H1 (cell line): ENCODE data around the gene VPS41. TPM values are rescaled to one million over a fixed set of nuclear protein-coding genes. Genes with fewer than 3 reads are reported as not detected.

Experiments used
- CTCF ChIA-PET: fragments of 300-600 bp; sonication (Branson Sonifier 250); formaldehyde crosslinking; loops from one replicate; lab custom pipeline; 2021; ENCODE audit not compliant: partially characterized antibody; lab: Charles Lee
- POLR2A ChIA-PET: fragments of 300-600 bp; sonication (Branson Sonifier 250); formaldehyde crosslinking; loops from one replicate; lab custom pipeline; 2021; ENCODE audit warnings: inconsistent platforms; ENCODE audit not compliant: partially characterized antibody; lab: Charles Lee
- DNase-seq, 2 experiments: peaks; one replicate each; pipeline versions ENCODE4 v3.0.0 to v3.0.0-alpha.2; 2010 to 2022; ENCODE audit warnings: low spot score in 2 of 2, low read depth in 1 of 2, mixed read lengths in 1 of 2
- FAIRE-seq: peaks from 2 replicates; lab custom pipeline; 2011; peaks lifted over from hg19 to GRCh38; lab: Jason Lieb, UNC
- H2AFZ ChIP-seq: 2 replicates; pipeline ENCODE4 v1.8.1; 2012; ENCODE audit warnings: low read length, inconsistent platforms
- H2AK5ac ChIP-seq: 2 replicates; pipeline ENCODE4 v1.6.1; 2013; ENCODE audit warnings: low read depth, low read length
- H2BK120ac ChIP-seq: replicated peaks from 2 replicates; pipeline ENCODE3; 2013; ENCODE audit warnings: low read depth, low read length, inconsistent platforms
- H2BK12ac ChIP-seq: 2 replicates; pipeline ENCODE4 v1.6.1; 2013; ENCODE audit warnings: low read depth, low read length
- H2BK15ac ChIP-seq: 2 replicates; pipeline ENCODE4 v1.6.1; 2013; ENCODE audit warnings: low read length
- H2BK20ac ChIP-seq: 2 replicates; pipeline ENCODE4 v1.6.1; 2013; ENCODE audit warnings: low read length
- H2BK5ac ChIP-seq: 2 replicates; pipeline ENCODE4 v1.6.1; 2013; ENCODE audit warnings: low read depth, low read length
- H3K14ac ChIP-seq: 2 replicates; pipeline ENCODE4 v1.6.1; 2013; ENCODE audit warnings: inconsistent platforms; ENCODE audit not compliant: insufficient read length
- H3K18ac ChIP-seq: 2 replicates; pipeline ENCODE4 v1.6.1; 2013; ENCODE audit warnings: low read length; ENCODE audit errors: extremely low read depth
- H3K23ac ChIP-seq: 2 replicates; pipeline ENCODE4 v1.6.1; 2013; ENCODE audit warnings: inconsistent platforms; ENCODE audit not compliant: insufficient read length
- H3K23me2 ChIP-seq: 2 replicates; pipeline ENCODE4 v1.6.1; 2013; ENCODE audit warnings: low read depth, low read length
- H3K27ac ChIP-seq: 2 replicates; pipeline ENCODE4 v1.6.1; 2011; ENCODE audit warnings: low read depth, low read length, inconsistent platforms
- H3K27me3 ChIP-seq, 4 experiments: replicated peaks in 1 of 4; 1 replicate in 1 of 4; 2 replicates in 3 of 4; pipeline versions ENCODE4 v1.6.1 to v1.8.1; 2011 to 2013; ENCODE audit warnings: low read length in 3 of 4, mild to moderate bottlenecking in 3 of 4, inconsistent platforms in 2 of 4, mixed read lengths in 2 of 4, moderate library complexity in 1 of 4; ENCODE audit not compliant: control insufficient read depth in 3 of 4, insufficient read depth in 3 of 4; ENCODE audit errors: extremely low read depth in 1 of 4
- H3K36me3 ChIP-seq, 4 experiments: 2 replicates each; pipeline versions ENCODE4 v1.6.1 to v1.8.1; 2011 to 2013; ENCODE audit warnings: mild to moderate bottlenecking in 4 of 4, low read length in 3 of 4, moderate library complexity in 2 of 4, control low read depth in 1 of 4, inconsistent platforms in 1 of 4; ENCODE audit not compliant: insufficient read depth in 4 of 4, control insufficient read depth in 2 of 4
- H3K4ac ChIP-seq: replicated peaks from 2 replicates; pipeline ENCODE3; 2013; ENCODE audit warnings: low read length, low read depth, mixed read lengths, inconsistent platforms; ENCODE audit not compliant: insufficient read length
- H3K4me1 ChIP-seq, 4 experiments: replicated peaks in 1 of 4; 1 replicate in 1 of 4; 2 replicates in 3 of 4; pipeline versions ENCODE4 v1.6.1 to v1.8.1; 2011 to 2013; ENCODE audit warnings: low read length in 3 of 4, inconsistent platforms in 2 of 4, mixed read lengths in 1 of 4; ENCODE audit not compliant: insufficient read depth in 4 of 4, control insufficient read depth in 3 of 4
- H3K4me2 ChIP-seq, 2 experiments: 2 replicates each; pipeline versions ENCODE4 v1.6.1 to v1.8.1; 2011 to 2013; ENCODE audit warnings: low read depth in 2 of 2, low read length in 2 of 2, control low read depth in 1 of 2, inconsistent platforms in 1 of 2, mild to moderate bottlenecking in 1 of 2; ENCODE audit not compliant: insufficient read depth in 1 of 2
- H3K4me3 ChIP-seq, 4 experiments: fragments of 200-600, 300-600 bp in 1 of 4; sonication (generic), shearing (Covaris generic), sonication (Bioruptor Twin) in 1 of 4; 2 replicates each; pipeline versions ENCODE4 v1.5.1 to v1.8.1; 2011 to 2016; ENCODE audit warnings: low read length in 4 of 4, low read depth in 3 of 4, control low read depth in 2 of 4, inconsistent platforms in 2 of 4, mild to moderate bottlenecking in 2 of 4, mixed read lengths in 1 of 4, moderate library complexity in 1 of 4; ENCODE audit not compliant: insufficient read depth in 2 of 4; ENCODE audit errors: extremely low read depth in 1 of 4
- H3K56ac ChIP-seq: replicated peaks from 2 replicates; pipeline ENCODE3; 2013; ENCODE audit warnings: low read depth, mild to moderate bottlenecking, mixed read lengths, low read length, inconsistent platforms; ENCODE audit not compliant: insufficient read length
- H3K79me1 ChIP-seq: 2 replicates; pipeline ENCODE4 v1.6.1; 2013; ENCODE audit warnings: low read depth, low read length, control low read depth
- H3K79me2 ChIP-seq, 2 experiments: 2 replicates each; pipeline versions ENCODE4 v1.6.1 to v1.8.1; 2012 to 2013; ENCODE audit warnings: low read length in 2 of 2, mild to moderate bottlenecking in 2 of 2, inconsistent platforms in 1 of 2; ENCODE audit not compliant: insufficient read depth in 2 of 2, control insufficient read depth in 1 of 2
- H3K9ac ChIP-seq, 4 experiments: replicated peaks in 1 of 4; 1 replicate in 1 of 4; 2 replicates in 3 of 4; pipeline versions ENCODE4 v1.6.1 to v1.8.1; 2011 to 2013; ENCODE audit warnings: low read depth in 3 of 4, low read length in 3 of 4, control low read depth in 2 of 4, mild to moderate bottlenecking in 2 of 4, moderate library complexity in 2 of 4, inconsistent platforms in 1 of 4; ENCODE audit errors: extremely low read depth in 1 of 4
- H3K9me3 ChIP-seq, 2 experiments: 2 replicates each; pipeline versions ENCODE4 v1.6.1 to v1.8.1; 2012 to 2013; ENCODE audit warnings: mild to moderate bottlenecking in 2 of 2, moderate library complexity in 2 of 2, control low read depth in 1 of 2, inconsistent platforms in 1 of 2, low read depth in 1 of 2, low read length in 1 of 2, mixed read lengths in 1 of 2; ENCODE audit not compliant: insufficient read depth in 2 of 2
- H4K20me1 ChIP-seq, 2 experiments: replicated peaks in 1 of 2; 2 replicates each; pipeline versions ENCODE3 to v1.8.1; 2011 to 2013; ENCODE audit warnings: inconsistent platforms in 2 of 2, low read length in 2 of 2, mild to moderate bottlenecking in 1 of 2; ENCODE audit not compliant: insufficient read depth in 2 of 2, control insufficient read depth in 1 of 2
- H4K5ac ChIP-seq: 2 replicates; pipeline ENCODE4 v1.6.1; 2013; ENCODE audit warnings: low read length, low read depth, mixed read lengths, inconsistent platforms; ENCODE audit not compliant: insufficient read length
- H4K8ac ChIP-seq: 2 replicates; pipeline ENCODE4 v1.8.0; 2013; ENCODE audit warnings: mild to moderate bottlenecking, moderate library complexity, low read length, inconsistent platforms; ENCODE audit not compliant: insufficient read depth; ENCODE audit errors: extremely low read depth
- H4K91ac ChIP-seq: replicated peaks from 2 replicates; pipeline ENCODE3; 2013; ENCODE audit warnings: low read length, mixed read lengths, inconsistent platforms; ENCODE audit not compliant: insufficient read length
- ATF2 ChIP-seq: IDR thresholded peaks from 2 replicates; pipeline ENCODE4 v1.6.1; 2012; ENCODE audit warnings: low read length, inconsistent platforms
- ATF3 ChIP-seq: IDR thresholded peaks from 2 replicates; pipeline ENCODE4 v1.6.1; 2011; ENCODE audit warnings: low read depth, mild to moderate bottlenecking, low read length; ENCODE audit not compliant: insufficient read depth
- EGR1 ChIP-seq: IDR thresholded peaks from 2 replicates; pipeline ENCODE4 v1.6.1; 2011; ENCODE audit warnings: low read depth, low read length, borderline replicate concordance
- HDAC2 ChIP-seq, 2 experiments: fragments of 300-600 bp in 1 of 2; sonication (generic) in 1 of 2; IDR thresholded peaks; 2 replicates each; pipeline ENCODE4 v1.6.1; 2011 to 2012; ENCODE audit warnings: low read depth in 2 of 2, low read length in 2 of 2, mild to moderate bottlenecking in 2 of 2, moderate library complexity in 2 of 2, borderline replicate concordance in 1 of 2, inconsistent platforms in 1 of 2
- JUND ChIP-seq: IDR thresholded peaks from 2 replicates; pipeline ENCODE4 v1.6.1; 2011; ENCODE audit warnings: mild to moderate bottlenecking, improper control_type of control experiment, low read length
- KDM1A ChIP-seq: fragments of 200-600, 300-600 bp; sonication (generic); IDR thresholded peaks from 2 replicates; pipeline ENCODE4 v1.7.1; 2016; ENCODE audit warnings: mild to moderate bottlenecking, low read length, borderline replicate concordance
- KDM4A ChIP-seq: IDR thresholded peaks from one replicate; pipeline ENCODE4 v1.7.1; 2012; ENCODE audit warnings: low read depth, mild to moderate bottlenecking, moderate library complexity, low read length, inconsistent platforms; ENCODE audit not compliant: severe bottlenecking
- MAX ChIP-seq: IDR thresholded peaks from 2 replicates; pipeline ENCODE4 v1.6.1; 2012; ENCODE audit warnings: inconsistent platforms
- POLR2A ChIP-seq, 2 experiments: IDR thresholded peaks; 1 replicate in 1 of 2; 2 replicates in 1 of 2; pipeline ENCODE4 v1.6.1; 2011; ENCODE audit warnings: low read depth in 2 of 2, low read length in 2 of 2, mild to moderate bottlenecking in 2 of 2; ENCODE audit errors: control extremely low read depth in 1 of 2
- RAD21 ChIP-seq, 2 experiments: IDR thresholded peaks in 1 of 2; conservative IDR thresholded peaks in 1 of 2; 2 replicates each; pipeline ENCODE4 v1.6.1; 2011; ENCODE audit warnings: low read depth in 2 of 2, low read length in 2 of 2, improper control_type of control experiment in 1 of 2, inconsistent platforms in 1 of 2, mild to moderate bottlenecking in 1 of 2, moderate library complexity in 1 of 2
- RFX5 ChIP-seq: IDR thresholded peaks from 2 replicates; pipeline ENCODE4 v1.6.1; 2011; ENCODE audit warnings: low read depth, low read length, improper control_type of control experiment, borderline replicate concordance
- SP1 ChIP-seq: IDR thresholded peaks from 2 replicates; pipeline ENCODE4 v1.6.1; 2011; ENCODE audit warnings: low read depth, low read length
- WGBS, 2 experiments: shearing (Covaris generic) in 1 of 2; methylation state at CpG; one replicate each; pipeline versions ENCODE4 v1.1.6 to v1.1.7; 2013 to 2015; ENCODE audit warnings: low lambda C conversion rate in 2 of 2, mixed read lengths in 2 of 2, inconsistent platforms in 1 of 2, low coverage in 1 of 2, missing lambda C conversion rate in 1 of 2; ENCODE audit not compliant: insufficient replicate concordance in 2 of 2, insufficient coverage in 1 of 2, insufficient read length in 1 of 2; ENCODE audit errors: extremely low coverage in 1 of 2, missing lambda C conversion rate in 1 of 2; 5-methylcytosine and 5-hydroxymethylcytosine counted together
- polyA plus RNA-seq, 7 experiments: library from polyadenylated mRNA; depleted of rRNA in 3 of 7; stranded (reverse) in 5 of 7; unstranded in 2 of 7; fragments of >200 nt in 5 of 7; fragments of 200-250 nt in 2 of 7; gene quantifications; 1 replicate in 5 of 7; 2 replicates in 1 of 7; 4 replicates in 1 of 7; pipeline versions ENCODE4 v1.2.1 to v1.2.3, GENCODE V29; 2011 to 2013; ENCODE audit warnings: missing spikeins in 2 of 7, mixed read lengths in 2 of 7
- total RNA-seq: library from RNA; stranded (reverse); fragmentation: NEBNext Ultra II Directional; extraction: Animal tissue kit (Norgen Biotek cat#: 25700); gene quantifications from 2 replicates; pipeline ENCODE4 v1.2.1, GENCODE V29; 2021

VPS41 gene
- total and polyA plus RNA-seq, 2 of the 8 experiments (the other 6 are each of a cell fraction or from before 2014, with no cell fraction given): 10.7 to 63.3 TPM

GRCh38 chr7:38773430-38773829 is 135.6 kb downstream of the VPS41 start:
- Histone ChIP-seq H3K27me3 (no peaks in the 10 kb centered on the region), H3K4ac (no peak overlapping the region), H3K56ac (no peak overlapping the region), H2BK120ac (no peak overlapping the region), H3K9ac (no peak overlapping the region), H2AFZ (no peak overlapping the region), H3K9me3 (no peaks in the 10 kb centered on the region), H3K23ac (no peak overlapping the region), H2BK12ac (no peak overlapping the region), H3K27ac (no peak overlapping the region), H3K36me3 (peaks cover 0 to 13% (median 4%) of the 10 kb centered on the region in 4 experiments; a peak in 5 of 8 replicates), H3K79me1 (no peaks in the 10 kb centered on the region), H4K91ac (no peak overlapping the region), H3K18ac (no peak overlapping the region), H3K14ac (no peak overlapping the region), H2BK15ac (no peak overlapping the region), H3K4me1 (no peaks in the 10 kb centered on the region), H4K5ac (no peak overlapping the region), H2BK5ac (no peak overlapping the region), H3K4me3 (no peak overlapping the region), H2AK5ac (no peak overlapping the region), H4K20me1 (no peaks in the 10 kb centered on the region), H3K79me2 (no peaks in the 10 kb centered on the region), H2BK20ac (no peak overlapping the region), H4K8ac (no peak overlapping the region), H3K23me2 (no peaks in the 10 kb centered on the region), H3K4me2 (no peak overlapping the region)
- WGBS, 2 experiments: 45% methylated on average over 2 of the region's 2 CpGs; no CpG with 5 or more reads in 1 of the 2 experiments
- DNase-seq: no peak
- POLR2A ChIA-PET: no interaction called here
- CTCF ChIA-PET: no interaction called here
- no peak for FAIRE-seq
- TF ChIP-seq KDM4A (no peak), POLR2A (IDR thresholded peaks at IDR 0.05; ENCODE audit: control extremely low read depth in 1 of 2, low read depth in 2 of 2, low read length in 2 of 2) (no peak), MAX (no peak), RAD21 (IDR thresholded peaks at IDR 0.05 in 1 of 2, conservative IDR thresholded peaks at IDR 0.05 in 1 of 2; ENCODE audit: low read depth in 2 of 2, low read length in 2 of 2) (no peak), HDAC2 (IDR thresholded peaks at IDR 0.05; ENCODE audit: borderline replicate concordance in 1 of 2, low read depth in 2 of 2, low read length in 2 of 2) (no peak), SP1 (no peak), EGR1 (no peak), RFX5 (no peak), KDM1A (no peak), ATF3 (no peak), ATF2 (no peak), JUND (no peak)
